Islet of Langerhans (tissue), 1 donor: ENCODE results near the gene CFAP97D1.

Experiments used
- FAIRE-seq: peaks from one replicate; lab custom pipeline; 2011; peaks lifted over from hg19 to GRCh38; lab: Jason Lieb, UNC

CFAP97D1 gene

GRCh38 chr17:43829738-43830137 lies 49.5 kb downstream of the CFAP97D1 start:
- FAIRE-seq: no peak

GRCh38 chr17:43830510-43831140 lies 50.4 kb downstream of the CFAP97D1 start:
- no peak for FAIRE-seq

- FAIRE-seq: no peak
Measured at GRCh38 chr17:43831633-43832032, 51.4 kb downstream of the CFAP97D1 start.

- no peak for FAIRE-seq
Measured at GRCh38 chr17:43832168-43832975, 52.1 kb downstream of the CFAP97D1 start.

- no peak for FAIRE-seq
Measured at GRCh38 chr17:43832976-43833829, 53.0 kb downstream of the CFAP97D1 start, which contains the start of gene MPP3. MPP3 (minus strand) TSS chr17:43833146; CDS start chr17:43831906, 1,240 bp downstream.

- no peak for FAIRE-seq
Measured at GRCh38 chr17:43834106-43834505, 53.9 kb downstream of the CFAP97D1 start.
